Panc1 (cell line): Measurements from ENCODE around the gene PCDH15. TPM values are rescaled to one million over a fixed set of nuclear protein-coding genes. Genes with fewer than 3 reads are reported as not detected.

Source experiments
- ATAC-seq: fragments of 200-7000 bp; cut with Tn5 transposase; 2 replicates; pipeline ENCODE4 v1.9.1; 2020; ENCODE audit warnings: mild to moderate bottlenecking, moderate library complexity
- BruUV-seq: library from RNA; stranded (reverse); fragments of 400-500 nt; replicated peaks from 2 replicates; lab custom pipeline; 2021; lab: Mats Ljungman, UMichigan
- CTCF ChIA-PET: fragments of 300-600 bp; sonication (Branson Sonifier 250); formaldehyde crosslinking; loops from one replicate; lab custom pipeline; 2022; ENCODE audit warnings: antibody characterized with exemption; lab: Charles Lee
- POLR2A ChIA-PET: fragments of 300-600 bp; sonication (Branson Sonifier 250); formaldehyde crosslinking; loops from one replicate; lab custom pipeline; 2022; ENCODE audit warnings: antibody characterized with exemption; lab: Charles Lee
- DNase-seq: peaks from one replicate; pipeline ENCODE4 v3.0.0-alpha.2; 2010; ENCODE audit warnings: low read depth, low spot score
- H3K27ac ChIP-seq: 2 replicates; pipeline ENCODE4 v1.5.1; 2011; ENCODE audit warnings: mild to moderate bottlenecking, low read length, inconsistent platforms
- H3K27me3 ChIP-seq: fragments of 200-500 bp; sonication (Bioruptor generic); 2 replicates; pipeline ENCODE4 v1.6.0; 2014; ENCODE audit warnings: low read length, inconsistent platforms; ENCODE audit not compliant: control insufficient read depth, insufficient read depth
- H3K36me3 ChIP-seq: fragments of 200-500 bp; sonication (Bioruptor generic); 2 replicates; pipeline ENCODE4 v1.5.1; 2014; ENCODE audit warnings: inconsistent platforms, mild to moderate bottlenecking, low read length, moderate library complexity; ENCODE audit not compliant: control insufficient read depth, insufficient read depth
- H3K4me1 ChIP-seq: 2 replicates; pipeline ENCODE4 v1.5.1; 2011; ENCODE audit warnings: inconsistent platforms, mild to moderate bottlenecking, low read length, moderate library complexity; ENCODE audit not compliant: control insufficient read depth, insufficient read depth
- H3K4me3 ChIP-seq, 2 experiments: 2 replicates each; pipeline ENCODE4 v1.5.1; 2011 to 2012; ENCODE audit warnings: low read depth in 2 of 2, low read length in 2 of 2, mild to moderate bottlenecking in 2 of 2, inconsistent platforms in 1 of 2, moderate library complexity in 1 of 2
- H3K9me3 ChIP-seq: fragments of 200-500 bp; sonication (Bioruptor generic); 2 replicates; pipeline ENCODE4 v1.5.1; 2014; ENCODE audit warnings: low read depth, mild to moderate bottlenecking, inconsistent platforms, low read length, moderate library complexity; ENCODE audit not compliant: control insufficient read depth, insufficient read depth
- POLR2AphosphoS5 ChIP-seq: IDR thresholded peaks from 2 replicates; pipeline ENCODE4 v1.6.1; 2012; ENCODE audit warnings: mild to moderate bottlenecking, low read depth, low read length, moderate library complexity
- REST ChIP-seq, 2 experiments: IDR thresholded peaks; 2 replicates each; pipeline ENCODE4 v1.6.1; 2011 to 2012; ENCODE audit warnings: low read depth in 2 of 2, control low read depth in 1 of 2, low read length in 1 of 2, mild to moderate bottlenecking in 1 of 2, moderate library complexity in 1 of 2; ENCODE audit not compliant: insufficient read depth in 1 of 2
- SIN3A ChIP-seq: IDR thresholded peaks from 2 replicates; pipeline ENCODE4 v1.6.1; 2012; ENCODE audit warnings: low read depth, mild to moderate bottlenecking, low read length, moderate library complexity, borderline replicate concordance; ENCODE audit not compliant: insufficient read depth
- TCF7L2 ChIP-seq: IDR thresholded peaks from 2 replicates; pipeline ENCODE4 v1.6.1; 2011; ENCODE audit warnings: mild to moderate bottlenecking, low read depth, low read length, inconsistent platforms
- in situ Hi-C: cut with HindIII; loops from 2 replicates; pipeline ENCODE4 v1.10.0; 2016; ENCODE audit warnings: low sequenced_read_pairs, low pct_unique_long_range_greater_than_20kb
- intact Hi-C: fragments of 100-400 bp; cut with micrococcal nuclease; formaldehyde crosslinking; loops from one replicate; pipeline ENCODE4 v1.10.0; 2022; ENCODE audit not compliant: unreplicated experiment
- total RNA-seq: library from RNA; stranded (reverse); gene quantifications from one replicate; pipeline ENCODE4 v1.2.1, GENCODE V29; 2021; ENCODE audit not compliant: unreplicated experiment
- TF ChIP-seq, protein P1 (sequence below): fragments of 450-650 bp; IDR thresholded peaks from 2 replicates; pipeline ENCODE4 v1.5.1; 2017; ENCODE audit warnings: mild to moderate bottlenecking

Gene PCDH15
- total RNA-seq, 1 experiment from 2014 or later: 0.18 TPM

GRCh38 chr10:54469587-54470323, 331.3 kb downstream of the PCDH15 start:
- H3K4me3 ChIP-seq: no peak overlapping the region
- DNase-seq: no peak
- H3K27me3 ChIP-seq: no peaks in the 10 kb centered on the region
- intact Hi-C loops (no loop called here), in situ Hi-C loops (no loop called here)
- ATAC-seq: no peak
- no peaks in the 10 kb centered on the region for H3K9me3 ChIP-seq
- H3K27ac ChIP-seq: no peak overlapping the region
- H3K36me3 ChIP-seq: no peaks in the 10 kb centered on the region
- BruUV-seq: no TSS peak
- no peaks in the 10 kb centered on the region for H3K4me1 ChIP-seq
- CTCF ChIA-PET: no interaction called here
- TF ChIP-seq SIN3A: no peak
- TF ChIP-seq POLR2AphosphoS5: no peak
- POLR2A ChIA-PET: no interaction called here

DNA sequence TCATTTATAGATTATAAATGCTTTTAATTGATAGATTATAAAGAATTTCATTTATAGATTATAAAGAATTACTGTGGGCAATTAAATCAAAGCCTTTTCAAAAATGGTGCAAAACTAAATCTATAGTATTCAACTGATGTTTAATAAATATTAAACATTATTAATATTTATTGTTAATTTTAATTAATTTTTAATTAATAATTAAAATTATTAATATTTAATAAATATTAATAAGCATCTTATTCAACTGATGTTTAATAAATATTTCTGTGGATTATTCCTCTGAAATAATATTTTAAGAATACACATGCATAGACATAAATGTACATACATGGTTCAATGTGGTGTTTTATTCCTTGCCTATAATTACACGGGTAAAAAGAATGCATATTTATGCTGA, 346.8 kb downstream of the PCDH15 start:
- TF ChIP-seq REST (IDR thresholded peaks at IDR 0.05; ENCODE audit: insufficient read depth in 1 of 2, low read depth in 2 of 2, low read length in 1 of 2) (no peak), TCF7L2 (no peak), SIN3A (no peak), POLR2AphosphoS5 (no peak)
- TF ChIP-seq, protein P1, sequence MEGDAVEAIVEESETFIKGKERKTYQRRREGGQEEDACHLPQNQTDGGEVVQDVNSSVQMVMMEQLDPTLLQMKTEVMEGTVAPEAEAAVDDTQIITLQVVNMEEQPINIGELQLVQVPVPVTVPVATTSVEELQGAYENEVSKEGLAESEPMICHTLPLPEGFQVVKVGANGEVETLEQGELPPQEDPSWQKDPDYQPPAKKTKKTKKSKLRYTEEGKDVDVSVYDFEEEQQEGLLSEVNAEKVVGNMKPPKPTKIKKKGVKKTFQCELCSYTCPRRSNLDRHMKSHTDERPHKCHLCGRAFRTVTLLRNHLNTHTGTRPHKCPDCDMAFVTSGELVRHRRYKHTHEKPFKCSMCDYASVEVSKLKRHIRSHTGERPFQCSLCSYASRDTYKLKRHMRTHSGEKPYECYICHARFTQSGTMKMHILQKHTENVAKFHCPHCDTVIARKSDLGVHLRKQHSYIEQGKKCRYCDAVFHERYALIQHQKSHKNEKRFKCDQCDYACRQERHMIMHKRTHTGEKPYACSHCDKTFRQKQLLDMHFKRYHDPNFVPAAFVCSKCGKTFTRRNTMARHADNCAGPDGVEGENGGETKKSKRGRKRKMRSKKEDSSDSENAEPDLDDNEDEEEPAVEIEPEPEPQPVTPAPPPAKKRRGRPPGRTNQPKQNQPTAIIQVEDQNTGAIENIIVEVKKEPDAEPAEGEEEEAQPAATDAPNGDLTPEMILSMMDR: no peak
- CTCF ChIA-PET: no interaction called here
- no peak overlapping the region for H3K4me3 ChIP-seq
- intact Hi-C loops (no loop called here), in situ Hi-C loops (no loop called here)
- no peaks in the 10 kb centered on the region for H3K27me3 ChIP-seq
- H3K36me3 ChIP-seq: no peaks in the 10 kb centered on the region
- peaks cover 4% of the 10 kb centered on the region; the same call in 1 of the 2 replicates for H3K9me3 ChIP-seq
- BruUV-seq: no TSS peak
- no peak overlapping the region for H3K27ac ChIP-seq
- no peak for ATAC-seq
- POLR2A ChIA-PET: no interaction called here
- DNase-seq: no peak
- no peaks in the 10 kb centered on the region for H3K4me1 ChIP-seq

- Histone ChIP-seq H3K9me3 (peaks cover 4% of the 10 kb centered on the region; the same call in 1 of the 2 replicates), H3K27me3 (no peaks in the 10 kb centered on the region), H3K36me3 (no peaks in the 10 kb centered on the region), H3K27ac (no peak overlapping the region), H3K4me3 (no peak overlapping the region), H3K4me1 (no peaks in the 10 kb centered on the region)
- BruUV-seq: no TSS peak
- intact Hi-C loops (no loop called here), in situ Hi-C loops (no loop called here)
- ChIA-PET CTCF (no interaction called here), POLR2A (no interaction called here)
- TF ChIP-seq, protein P1: no peak
- TF ChIP-seq TCF7L2 (no peak), SIN3A (no peak), POLR2AphosphoS5 (no peak), REST (IDR thresholded peaks at IDR 0.05; ENCODE audit: insufficient read depth in 1 of 2, low read depth in 2 of 2, low read length in 1 of 2) (no peak)
- no peak for ATAC-seq
- DNase-seq: no peak
Measured at GRCh38 chr10:54449056-54449455, 352.0 kb downstream of the PCDH15 start.
